ENCODE results near the gene MED10.

MED10 gene, protein sequence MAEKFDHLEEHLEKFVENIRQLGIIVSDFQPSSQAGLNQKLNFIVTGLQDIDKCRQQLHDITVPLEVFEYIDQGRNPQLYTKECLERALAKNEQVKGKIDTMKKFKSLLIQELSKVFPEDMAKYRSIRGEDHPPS

GRCh38 chr5:6377905-6378765 is at the start of gene MED10:
TSS of gene MED10 (minus strand) at chr5:6378547. CDS start at chr5:6378483, 64 bp downstream.
- peak; percentile 91 for DNase-seq

DNA sequence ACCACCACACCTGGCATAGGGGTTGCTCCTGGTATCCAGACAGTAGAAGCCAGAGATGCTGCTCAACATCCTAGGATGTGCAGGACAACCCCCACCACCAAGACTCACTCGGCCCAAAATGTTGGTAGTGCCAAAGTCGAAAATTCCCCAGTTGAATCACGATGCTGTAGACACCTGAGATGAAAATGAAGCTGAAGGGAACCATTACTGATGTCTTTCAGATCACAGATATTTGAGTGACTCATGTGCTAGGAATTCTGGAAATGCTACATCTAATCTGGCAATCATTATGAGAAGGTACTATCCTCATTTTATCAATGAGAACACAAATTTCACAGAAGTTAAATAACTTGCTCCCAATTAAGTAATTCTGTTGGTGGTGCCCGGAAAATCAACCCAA is 49.3 kb upstream of the MED10 start:
- no peak for DNase-seq

GRCh38 chr5:6424700-6425099 is 46.4 kb upstream of the MED10 start:
- DNase-seq: no peak

DNA sequence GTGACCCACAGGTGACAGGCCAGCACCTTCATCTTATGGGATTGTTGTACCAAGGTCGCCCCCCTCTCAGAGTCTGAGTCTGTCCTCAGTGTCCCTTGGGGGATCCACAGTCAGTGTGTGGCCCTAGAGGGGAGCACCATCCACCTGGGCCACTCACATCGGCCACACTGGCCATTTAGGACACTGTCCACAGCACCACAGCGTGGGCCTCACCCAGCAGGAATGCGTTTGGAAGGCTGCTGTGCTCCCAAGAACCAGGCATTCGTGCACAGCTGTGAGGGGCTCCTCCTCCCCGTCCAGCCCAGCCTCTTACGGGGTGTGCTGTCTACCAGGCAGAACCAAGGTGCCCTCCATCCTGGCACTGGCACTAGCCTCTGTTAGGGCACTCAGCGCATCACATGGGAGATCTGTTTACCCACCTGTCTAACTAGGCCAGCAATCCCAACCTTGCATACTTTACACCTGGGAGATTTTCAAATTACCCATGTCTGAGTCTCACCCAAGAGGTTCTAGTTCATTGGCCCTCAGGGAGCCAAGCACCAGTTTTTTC is 45.8 kb upstream of the MED10 start:
- DNase-seq: peak; percentile 17

DNA sequence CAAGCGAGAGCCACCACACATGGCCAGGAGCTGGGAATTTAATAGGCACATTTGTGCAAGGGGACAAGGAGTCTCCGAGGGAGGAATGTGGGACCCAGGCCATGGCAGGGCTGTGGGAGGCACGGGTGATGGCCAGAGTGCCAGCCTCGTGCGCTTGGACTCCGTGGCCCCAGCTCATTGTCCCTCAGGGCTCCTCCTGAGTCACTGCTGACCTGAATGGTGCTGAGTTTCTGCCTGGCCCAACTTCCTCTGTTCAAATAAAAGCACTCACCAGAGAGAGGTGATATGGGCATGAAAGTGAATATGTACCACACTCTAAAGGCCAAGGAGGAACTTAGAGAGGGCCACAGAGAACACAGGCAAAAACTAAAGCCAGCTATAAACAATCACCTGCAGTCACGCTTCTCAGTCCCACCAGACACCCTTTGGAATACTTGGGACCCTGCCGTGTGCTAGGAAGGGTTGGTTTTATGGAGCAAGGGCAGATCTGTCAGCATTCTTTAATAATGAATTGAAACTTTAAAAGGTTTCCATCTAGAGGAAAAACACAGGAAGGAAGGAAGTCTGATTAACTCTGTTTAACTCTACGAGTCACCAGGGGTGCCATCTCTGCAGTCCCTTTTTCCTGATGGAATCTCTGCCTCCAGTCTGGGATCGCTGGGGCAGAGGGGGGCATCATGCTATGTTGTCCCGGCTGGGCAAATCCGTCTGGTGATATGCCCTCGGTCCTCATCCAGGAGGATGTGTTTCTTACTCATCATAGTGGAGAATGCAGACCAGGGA is 45.2 kb upstream of the MED10 start:
- DNase-seq: no peak

GRCh38 chr5:6419340-6419852 is 41.0 kb upstream of the MED10 start:
- peak; percentile 82 for DNase-seq

GRCh38 chr5:6418679-6419276 is 40.4 kb upstream of the MED10 start:
- DNase-seq: no peak

DNA sequence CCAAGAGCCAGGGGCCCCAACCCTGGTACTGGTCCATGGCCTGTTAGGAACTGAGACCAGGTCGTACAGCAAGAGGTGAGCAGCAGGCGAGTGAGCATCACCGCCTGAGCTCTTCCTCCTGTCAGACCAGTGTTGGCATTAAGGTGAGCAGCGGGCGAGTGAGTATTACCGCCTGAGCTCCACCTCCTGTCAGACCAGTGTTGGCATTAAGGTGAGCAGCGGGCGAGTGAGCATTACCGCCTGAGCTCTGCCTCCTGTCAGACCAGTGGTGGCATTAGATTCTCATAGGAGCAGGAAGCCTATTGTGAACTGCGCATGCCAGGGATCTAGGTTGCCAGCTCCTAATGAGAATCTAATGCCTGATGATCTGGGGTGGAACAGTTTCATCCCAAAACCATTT is 39.3 kb upstream of the MED10 start:
- DNase-seq: no peak

DNA sequence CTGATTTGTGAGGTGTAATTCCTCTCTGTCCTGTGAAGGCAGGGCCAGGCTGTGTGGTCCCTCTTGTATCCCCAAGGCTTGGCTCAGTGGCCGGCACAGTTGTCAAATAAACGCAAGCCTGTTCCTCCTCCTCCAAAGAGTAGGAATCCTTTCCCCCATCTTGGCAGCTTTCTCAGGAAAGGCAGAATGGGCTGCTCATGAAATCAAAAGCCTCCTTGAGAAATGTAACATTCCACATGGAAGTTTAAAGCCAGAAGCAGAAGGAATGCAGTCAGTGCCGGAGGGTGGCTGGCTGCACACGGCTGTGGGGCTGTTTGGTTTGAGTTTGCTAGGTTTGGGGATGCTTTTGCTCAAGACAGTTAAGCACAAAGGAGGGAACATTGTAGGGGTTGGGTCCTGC is 34.5 kb upstream of the MED10 start:
- no peak for DNase-seq

DNA sequence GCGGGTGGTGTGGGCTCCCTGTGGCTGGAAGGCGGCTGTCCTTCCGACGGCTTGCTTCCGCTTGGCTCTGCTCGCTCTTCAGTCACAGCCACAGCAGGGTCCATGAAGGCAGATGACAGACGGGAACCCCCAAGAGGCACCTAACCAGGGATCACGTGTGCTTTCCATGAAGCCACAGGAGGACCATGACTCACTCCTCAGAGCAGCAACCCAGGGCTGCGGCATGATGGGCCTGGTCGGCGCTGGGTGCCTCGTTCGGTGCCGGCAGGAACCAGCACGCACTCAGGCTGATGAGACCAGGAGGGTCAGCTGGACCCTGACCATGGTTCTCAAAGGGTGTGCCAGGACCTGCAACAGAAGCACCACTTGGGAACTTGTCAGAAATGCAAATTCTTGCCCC is 32.8 kb upstream of the MED10 start:
- DNase-seq: no peak

DNA sequence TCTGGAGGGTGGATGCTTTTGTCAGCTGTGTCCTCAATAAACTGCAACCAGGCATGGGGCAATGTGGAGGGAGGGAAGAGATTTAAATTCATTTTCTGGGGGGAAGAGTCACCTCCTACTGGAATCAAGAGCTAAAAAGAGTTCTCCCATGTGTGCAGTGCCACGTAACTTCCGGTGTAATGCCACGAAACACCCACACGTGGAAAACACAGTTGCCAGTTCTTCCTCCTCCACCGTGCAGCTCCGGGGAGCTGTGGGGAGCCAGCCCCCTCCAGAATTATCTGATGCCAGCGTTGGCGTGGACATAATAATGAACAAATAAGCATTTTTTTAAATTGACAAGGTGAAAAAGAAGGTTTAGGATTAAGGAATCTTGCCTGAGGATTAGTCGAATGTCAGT is 32.1 kb upstream of the MED10 start:
- DNase-seq: no peak

GRCh38 chr5:6408627-6409446 is 30.5 kb upstream of the MED10 start:
- no peak for DNase-seq

DNA sequence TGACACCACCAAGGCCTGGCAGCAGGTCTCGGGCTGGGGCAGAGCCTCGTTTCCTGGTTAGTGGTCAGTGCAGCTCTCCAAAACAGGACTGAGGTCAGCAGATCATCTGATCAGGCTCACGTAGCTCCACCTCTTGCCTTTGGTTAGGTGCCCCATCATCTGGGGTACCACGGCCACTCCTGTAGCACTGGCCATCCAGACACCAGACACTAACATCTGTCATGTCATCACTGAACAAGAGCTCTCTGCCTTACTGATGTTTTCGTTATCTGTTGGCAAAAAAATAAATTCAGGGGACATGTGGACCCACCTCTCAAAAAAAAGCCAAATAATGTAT is 29.9 kb upstream of the MED10 start:
- no peak for DNase-seq

DNA sequence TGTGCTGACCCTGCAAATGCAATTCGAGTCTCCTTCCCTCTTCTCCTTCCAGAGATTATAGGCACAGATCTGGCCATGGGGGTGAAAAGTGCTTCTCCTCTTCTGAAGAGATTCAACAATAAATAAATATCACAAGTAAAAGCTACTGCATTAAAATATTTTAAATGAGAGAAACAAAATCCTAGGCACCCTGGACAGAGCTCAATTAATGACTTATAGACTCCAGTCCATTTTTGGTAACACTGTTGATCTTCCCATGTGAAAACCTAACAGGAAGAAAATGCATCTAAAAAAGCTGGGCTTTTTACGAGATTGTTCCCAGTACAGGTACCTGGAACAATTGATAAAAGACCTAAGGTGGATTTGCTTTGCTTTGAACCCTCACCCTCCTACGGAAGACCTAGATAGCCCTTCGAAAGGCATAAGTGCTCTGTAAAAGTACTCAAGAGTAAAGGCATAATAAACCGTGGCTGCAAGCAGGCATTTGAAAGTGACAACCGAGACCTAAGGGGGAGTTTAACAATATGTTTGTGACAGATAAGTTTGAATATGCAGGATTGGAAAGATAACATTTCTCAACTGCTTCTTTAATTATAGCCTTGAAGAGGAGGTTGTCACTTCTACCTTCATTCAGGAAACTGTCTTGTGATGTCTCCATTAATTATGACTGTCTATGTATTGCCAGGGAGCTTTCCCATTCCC is 29.4 kb upstream of the MED10 start:
- DNase-seq: no peak

DNA sequence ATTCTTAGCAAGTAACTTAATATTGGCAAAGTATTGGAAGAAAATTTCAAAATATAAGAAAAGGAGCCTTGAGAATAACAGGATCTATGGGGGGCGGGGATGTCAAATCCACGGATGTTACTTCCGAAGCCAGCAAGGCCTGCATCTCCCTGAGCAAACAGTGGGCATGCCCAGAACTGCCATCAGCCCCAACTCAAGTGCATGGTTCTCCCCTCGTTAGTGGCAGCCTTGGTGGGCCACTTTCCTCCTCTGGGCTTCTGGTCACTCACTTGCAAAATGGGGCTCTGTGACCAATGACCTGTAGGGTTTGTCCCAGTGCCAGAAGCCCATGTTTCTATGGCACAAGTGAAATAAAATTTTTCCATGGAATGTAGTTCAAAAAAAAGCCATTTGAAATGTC is 27.2 kb upstream of the MED10 start:
- DNase-seq: no peak

- DNase-seq: no peak
Observed at GRCh38 chr5:6404129-6404528, 25.8 kb upstream of the MED10 start.

- DNase-seq: no peak
Observed at GRCh38 chr5:6403416-6403815, 25.1 kb upstream of the MED10 start.

- DNase-seq: no peak
Observed at GRCh38 chr5:6402939-6403338, 24.6 kb upstream of the MED10 start.

DNA sequence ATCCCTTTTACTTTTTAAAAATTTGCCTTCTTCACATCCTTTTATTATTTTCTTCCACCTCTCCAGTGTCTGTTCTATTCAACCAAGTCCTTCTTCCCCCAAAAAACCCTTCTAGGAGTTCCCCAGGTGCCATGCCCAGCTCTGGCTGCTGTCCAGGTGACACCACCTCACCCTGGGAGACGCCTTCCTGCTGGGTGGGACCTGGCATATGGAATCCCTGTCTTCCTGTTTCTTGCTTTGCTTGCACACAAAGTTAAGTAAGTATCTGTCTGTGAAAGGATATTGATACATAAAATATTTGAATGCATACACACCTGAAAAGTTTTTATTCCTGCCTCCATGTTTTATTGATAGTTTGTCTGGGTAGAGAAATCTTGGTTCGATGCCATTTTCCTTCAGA is 23.1 kb upstream of the MED10 start:
- no peak for DNase-seq

DNA sequence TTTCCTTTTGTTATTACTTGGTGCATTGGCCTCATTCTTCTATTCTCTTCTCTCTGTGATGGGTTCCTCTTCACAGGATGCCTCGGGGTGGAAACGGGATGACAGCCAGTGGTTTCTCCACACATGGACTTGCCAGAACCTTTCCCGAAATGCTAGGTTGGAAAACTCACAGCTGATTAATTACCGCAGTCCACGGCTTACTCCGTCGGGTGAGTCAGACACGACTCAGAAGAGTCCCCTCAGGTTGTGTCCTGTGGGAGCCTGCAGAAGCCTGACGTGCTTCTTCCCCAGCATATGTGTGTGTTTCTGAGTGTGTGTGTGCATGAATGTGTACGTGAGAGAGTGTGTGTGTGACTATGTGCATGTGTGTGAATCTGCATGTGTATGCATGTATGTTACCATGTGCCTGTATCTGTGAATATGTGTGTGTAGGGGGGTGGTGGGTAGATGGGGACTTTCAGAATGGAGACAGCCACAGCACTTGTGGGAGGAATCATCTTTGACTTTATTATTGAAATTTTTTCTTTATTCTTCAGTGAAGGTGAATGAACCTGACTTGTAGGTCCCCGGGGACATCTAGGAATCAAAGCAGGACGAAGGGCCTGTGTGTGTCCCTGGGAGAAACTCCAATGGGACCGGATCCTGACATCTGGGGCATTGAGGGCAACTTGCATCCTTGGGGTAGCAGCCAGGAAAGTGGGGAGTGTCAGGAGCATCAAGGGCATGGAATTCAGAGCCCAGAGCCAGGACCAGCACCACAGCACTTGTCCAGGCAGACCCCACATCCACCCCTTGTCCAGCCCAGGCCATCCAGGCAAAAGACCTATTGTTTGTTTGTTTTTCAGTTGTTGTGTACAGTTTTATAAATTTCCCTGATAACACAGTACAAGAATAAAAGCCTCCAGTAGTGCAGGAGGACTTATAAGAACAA is 21.9 kb upstream of the MED10 start:
- no peak for DNase-seq

Measured in NCI-H1436 (cell line).